ENCODE measurements around the gene AIF1L. TPM values are rescaled to one million over a fixed set of nuclear protein-coding genes. Genes with fewer than 3 reads are reported as not detected.

The AIF1L gene
- total and polyA plus RNA-seq, 2 donors (not counting 1 experiment from before 2014, with no cell fraction given): not detected

- no peaks in the 10 kb centered on the region for H3K27me3 ChIP-seq (replicated peaks in 1 of 4; ENCODE audit: control extremely low read depth in 1 of 4, control insufficient read depth in 3 of 4, insufficient read depth in 4 of 4, low read length in 3 of 4)
- intact Hi-C loops (cut with micrococcal nuclease): no loop called here
- ChIA-PET POLR2A (no interaction called here), CTCF (no interaction called here)
- TF ChIP-seq, protein P1, sequence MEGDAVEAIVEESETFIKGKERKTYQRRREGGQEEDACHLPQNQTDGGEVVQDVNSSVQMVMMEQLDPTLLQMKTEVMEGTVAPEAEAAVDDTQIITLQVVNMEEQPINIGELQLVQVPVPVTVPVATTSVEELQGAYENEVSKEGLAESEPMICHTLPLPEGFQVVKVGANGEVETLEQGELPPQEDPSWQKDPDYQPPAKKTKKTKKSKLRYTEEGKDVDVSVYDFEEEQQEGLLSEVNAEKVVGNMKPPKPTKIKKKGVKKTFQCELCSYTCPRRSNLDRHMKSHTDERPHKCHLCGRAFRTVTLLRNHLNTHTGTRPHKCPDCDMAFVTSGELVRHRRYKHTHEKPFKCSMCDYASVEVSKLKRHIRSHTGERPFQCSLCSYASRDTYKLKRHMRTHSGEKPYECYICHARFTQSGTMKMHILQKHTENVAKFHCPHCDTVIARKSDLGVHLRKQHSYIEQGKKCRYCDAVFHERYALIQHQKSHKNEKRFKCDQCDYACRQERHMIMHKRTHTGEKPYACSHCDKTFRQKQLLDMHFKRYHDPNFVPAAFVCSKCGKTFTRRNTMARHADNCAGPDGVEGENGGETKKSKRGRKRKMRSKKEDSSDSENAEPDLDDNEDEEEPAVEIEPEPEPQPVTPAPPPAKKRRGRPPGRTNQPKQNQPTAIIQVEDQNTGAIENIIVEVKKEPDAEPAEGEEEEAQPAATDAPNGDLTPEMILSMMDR (IDR thresholded peaks at IDR 0.05): no peak
- no peak for TF ChIP-seq EZH2 (IDR thresholded peaks at IDR 0.05; ENCODE audit: borderline replicate concordance, insufficient read depth, low read depth, low read length, poor library complexity, severe bottlenecking)
- Mint-ChIP-seq H3K27ac (no peak overlapping the region), H3K4me3 (no peak overlapping the region), H3K9me3 (ENCODE audit: insufficient read depth) (no peaks in the 10 kb centered on the region), H3K27me3 (no peaks in the 10 kb centered on the region), H3K4me1 (no peaks in the 10 kb centered on the region)
- no CpG with 5 or more reads among the region's 3 CpGs for WGBS (ENCODE audit: insufficient coverage)
- H4K20me1 ChIP-seq (ENCODE audit: control insufficient read depth, insufficient read depth, low read length, poor library complexity, severe bottlenecking): no peaks in the 10 kb centered on the region
- no peak overlapping the region for H3K9ac ChIP-seq (ENCODE audit: low read length)
- no peak overlapping the region for H3K27ac ChIP-seq (ENCODE audit: low read length in 2 of 2)
- H3K4me2 ChIP-seq (replicated peaks; ENCODE audit: low read depth, low read length, poor library complexity, severe bottlenecking): no peak overlapping the region
- ATAC-seq (ENCODE audit: low read depth) (no peak), DNase-seq (no peak)
- no peak overlapping the region for H3K4me3 ChIP-seq (ENCODE audit: control extremely low read depth in 1 of 5, extremely low read depth in 1 of 5, insufficient read depth in 1 of 5, low read depth in 2 of 5, low read length in 4 of 5)
- no peaks in the 10 kb centered on the region for H3K79me2 ChIP-seq (ENCODE audit: control insufficient read depth, insufficient read depth, low read length)
- H3K4me1 ChIP-seq (ENCODE audit: control insufficient read depth in 2 of 2, insufficient read depth in 2 of 2, low read length in 2 of 2): no peaks in the 10 kb centered on the region
- no peaks in the 10 kb centered on the region for H3K9me3 ChIP-seq (ENCODE audit: control extremely low read depth in 1 of 3, control insufficient read depth in 2 of 3, insufficient read depth in 1 of 3, low read length in 2 of 3)
- peaks cover 8 to 84% of the 10 kb centered on the region in 2 experiments for H3K36me3 ChIP-seq (replicated peaks in 1 of 2; ENCODE audit: control extremely low read depth in 1 of 2, control insufficient read depth in 1 of 2, extremely low read depth in 1 of 2, insufficient read depth in 2 of 2, low read length in 1 of 2)
- no peak overlapping the region for H2AFZ ChIP-seq (ENCODE audit: insufficient read depth, low read depth, low read length, poor library complexity, severe bottlenecking)
Observed at GRCh38 chr9:131140550-131140949, 44.2 kb downstream of the AIF1L start.

GRCh38 chr9:131142160-131142559 lies 45.8 kb downstream of the AIF1L start:
- WGBS (ENCODE audit: insufficient coverage): 83% methylated on average over 1 of the region's 3 CpGs
- no peak for ATAC-seq (ENCODE audit: low read depth)

More at GRCh38 chr9:131142160-131142559, 45.8 kb downstream of the AIF1L start:
- POLR2A ChIA-PET: no interaction called here
- H3K9ac ChIP-seq (ENCODE audit: low read length): no peak overlapping the region
- Mint-ChIP-seq H3K4me1 (no peaks in the 10 kb centered on the region), H3K4me3 (no peak overlapping the region), H3K9me3 (ENCODE audit: insufficient read depth) (no peaks in the 10 kb centered on the region), H3K27me3 (no peaks in the 10 kb centered on the region), H3K27ac (no peak overlapping the region)
- no peak overlapping the region for H3K4me3 ChIP-seq (ENCODE audit: control extremely low read depth in 1 of 5, extremely low read depth in 1 of 5, insufficient read depth in 1 of 5, low read depth in 2 of 5, low read length in 4 of 5)
- DNase-seq: no peak
- CTCF ChIA-PET: no interaction called here
- H3K27me3 ChIP-seq (replicated peaks in 1 of 4; ENCODE audit: control extremely low read depth in 1 of 4, control insufficient read depth in 3 of 4, insufficient read depth in 4 of 4, low read length in 3 of 4): no peaks in the 10 kb centered on the region
- no peaks in the 10 kb centered on the region for H3K9me3 ChIP-seq (ENCODE audit: control extremely low read depth in 1 of 3, control insufficient read depth in 2 of 3, insufficient read depth in 1 of 3, low read length in 2 of 3)
- H3K4me1 ChIP-seq (ENCODE audit: control insufficient read depth in 2 of 2, insufficient read depth in 2 of 2, low read length in 2 of 2): no peaks in the 10 kb centered on the region
- peaks cover 8 to 84% of the 10 kb centered on the region in 2 experiments for H3K36me3 ChIP-seq (replicated peaks in 1 of 2; ENCODE audit: control extremely low read depth in 1 of 2, control insufficient read depth in 1 of 2, extremely low read depth in 1 of 2, insufficient read depth in 2 of 2, low read length in 1 of 2)
- no peak overlapping the region for H3K4me2 ChIP-seq (replicated peaks; ENCODE audit: low read depth, low read length, poor library complexity, severe bottlenecking)
- intact Hi-C loops (cut with micrococcal nuclease): no loop called here
- H2AFZ ChIP-seq (ENCODE audit: insufficient read depth, low read depth, low read length, poor library complexity, severe bottlenecking): no peak overlapping the region
- no peak overlapping the region for H3K27ac ChIP-seq (ENCODE audit: low read length in 2 of 2)
- H4K20me1 ChIP-seq (ENCODE audit: control insufficient read depth, insufficient read depth, low read length, poor library complexity, severe bottlenecking): no peaks in the 10 kb centered on the region
- H3K79me2 ChIP-seq (ENCODE audit: control insufficient read depth, insufficient read depth, low read length): no peaks in the 10 kb centered on the region
- TF ChIP-seq EZH2 (IDR thresholded peaks at IDR 0.05; ENCODE audit: borderline replicate concordance, insufficient read depth, low read depth, low read length, poor library complexity, severe bottlenecking): no peak
- TF ChIP-seq, protein P1 (IDR thresholded peaks at IDR 0.05): no peak
